GM20431 (cell line): ENCODE results near the gene ABHD16B.
"Not testable (repeated sequence)": the region's sequence is repeated elsewhere in the genome, so short reads cannot be mapped to it uniquely, and the experiment has no call there.

ENCODE experiments used
- in situ Hi-C: fragments of 300-500 bp; cut with MseI, MboI; formaldehyde crosslinking; loops from one replicate; pipeline ENCODE4 v1.15.0; 2020; ENCODE audit warnings: low sequenced_read_pairs; ENCODE audit not compliant: unreplicated experiment

ABHD16B gene

GRCh38 chr20:63874241-63874640, 12.9 kb downstream of the ABHD16B start:
- in situ Hi-C loops: not testable (repeated sequence)

GRCh38 chr20:63876489-63877036, 15.3 kb downstream of the ABHD16B start:
- in situ Hi-C loops: no loop called here

GRCh38 chr20:63877755-63878470, 16.6 kb downstream of the ABHD16B start:
- in situ Hi-C loops: no loop called here

- in situ Hi-C loops: no loop called here
Measured at GRCh38 chr20:63878899-63879663, 17.8 kb downstream of the ABHD16B start.

- in situ Hi-C loops: not testable (repeated sequence)
Measured at GRCh38 chr20:63880901-63881300, 19.6 kb downstream of the ABHD16B start.

GRCh38 chr20:63881451-63882226, 20.3 kb downstream of the ABHD16B start:
- in situ Hi-C loops: no loop called here

GRCh38 chr20:63882257-63883200, 21.2 kb downstream of the ABHD16B start:
- in situ Hi-C loops: no loop called here

GRCh38 chr20:63883201-63883593, 21.9 kb downstream of the ABHD16B start:
- in situ Hi-C loops: no loop called here

- in situ Hi-C loops: no loop called here
Measured at GRCh38 chr20:63884506-63885263, 23.4 kb downstream of the ABHD16B start.

- in situ Hi-C loops: no loop called here
Measured at GRCh38 chr20:63885264-63886053, 24.2 kb downstream of the ABHD16B start.

- in situ Hi-C loops: no loop called here
Measured at GRCh38 chr20:63886054-63886419, 24.7 kb downstream of the ABHD16B start.

GRCh38 chr20:63886921-63887320, 25.6 kb downstream of the ABHD16B start:
- in situ Hi-C loops: no loop called here

GRCh38 chr20:63889241-63890200, 28.2 kb downstream of the ABHD16B start:
- in situ Hi-C loops: no loop called here

GRCh38 chr20:63890201-63890576, 28.9 kb downstream of the ABHD16B start:
- in situ Hi-C loops: no loop called here

GRCh38 chr20:63890616-63891015, 29.3 kb downstream of the ABHD16B start:
- in situ Hi-C loops: no loop called here

GRCh38 chr20:63891061-63892002, 30.0 kb downstream of the ABHD16B start:
- in situ Hi-C loops: no loop called here
